ENCODE measurements around the gene SYNE2.
"Not testable (repeated sequence)": the region's sequence is repeated elsewhere in the genome, so short reads cannot be mapped to it uniquely, and the experiment has no call there.

SYNE2 gene

DNA sequence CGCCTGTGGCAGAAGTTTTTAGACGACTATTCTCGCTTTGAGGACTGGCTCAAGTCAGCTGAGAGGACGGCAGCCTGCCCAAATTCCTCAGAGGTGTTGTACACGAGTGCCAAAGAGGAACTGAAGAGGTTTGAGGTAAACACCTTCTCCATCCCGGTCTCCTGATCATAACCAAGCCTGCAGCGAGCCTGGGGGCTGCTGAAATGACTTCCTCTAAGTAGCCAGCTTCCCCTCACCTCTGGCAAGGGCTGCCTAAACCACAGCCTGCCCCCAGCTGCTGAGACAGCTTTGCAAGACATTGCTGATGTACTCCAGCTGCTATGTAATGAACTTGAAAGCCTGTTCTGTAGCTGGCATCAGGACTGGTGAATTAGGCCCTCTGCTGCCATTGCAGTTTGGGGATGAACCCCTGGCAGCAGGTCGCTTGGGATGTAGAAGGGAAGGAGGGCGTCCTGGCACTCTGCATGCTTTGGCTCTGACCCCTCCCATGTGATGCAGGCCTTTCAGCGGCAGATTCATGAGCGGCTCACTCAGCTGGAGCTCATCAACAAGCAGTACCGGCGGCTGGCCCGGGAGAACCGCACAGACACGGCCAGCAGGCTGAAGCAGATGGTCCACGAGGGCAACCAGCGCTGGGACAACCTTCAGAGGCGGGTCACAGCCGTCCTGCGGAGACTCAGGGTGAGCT is 356.8 kb downstream of the SYNE2 start:
- DNase-seq (ENCODE audit: low read depth) = peak; percentile 65
- no peak for TF ChIP-seq CTCF (IDR thresholded peaks at IDR 0.05; ENCODE audit: low read length, missing control alignments)
- H3K4me3 ChIP-seq (replicated peaks; ENCODE audit: low read depth, low read length) = no peak overlapping the region

- TF ChIP-seq CTCF (IDR thresholded peaks at IDR 0.05; ENCODE audit: low read length, missing control alignments) = no peak
Observed at GRCh38 chr14:64210216-64210615, 357.4 kb downstream of the SYNE2 start.

GRCh38 chr14:64210912-64211311 is 358.1 kb downstream of the SYNE2 start:
- not testable (repeated sequence) for H3K4me3 ChIP-seq (replicated peaks; ENCODE audit: low read depth, low read length); DNase-seq (ENCODE audit: low read depth)

More at GRCh38 chr14:64210216-64210615, 357.4 kb downstream of the SYNE2 start:
- DNase-seq (ENCODE audit: low read depth) = no peak
- no peak overlapping the region for H3K4me3 ChIP-seq (replicated peaks; ENCODE audit: low read depth, low read length)

GRCh38 chr14:64212666-64213065 is 359.9 kb downstream of the SYNE2 start:
- no peak for TF ChIP-seq CTCF (IDR thresholded peaks at IDR 0.05; ENCODE audit: low read length, missing control alignments)
- H3K4me3 ChIP-seq (replicated peaks; ENCODE audit: low read depth, low read length) = no peak overlapping the region
- DNase-seq (ENCODE audit: low read depth) = no peak

DNA sequence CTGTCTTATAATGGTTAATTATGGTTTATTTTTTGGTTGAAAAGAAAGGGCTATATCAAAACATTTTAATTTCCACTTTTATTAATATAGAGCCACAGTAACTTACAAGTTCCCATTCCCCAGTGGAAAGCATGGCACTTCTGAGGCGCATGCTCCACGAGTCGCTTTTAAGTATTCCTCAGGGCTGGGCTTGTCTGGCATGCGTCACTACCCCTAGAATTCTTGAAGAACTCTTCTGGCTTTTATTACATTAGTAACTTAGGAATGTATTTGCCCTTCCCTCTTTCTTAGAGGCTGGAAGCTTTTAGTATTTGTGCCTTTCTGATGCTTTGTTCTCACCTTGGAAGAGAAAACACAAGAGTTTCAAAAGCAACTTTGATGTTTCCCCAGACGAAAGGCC is 360.3 kb downstream of the SYNE2 start:
- TF ChIP-seq CTCF (IDR thresholded peaks at IDR 0.05; ENCODE audit: low read length, missing control alignments) = no peak
- no peak for DNase-seq (ENCODE audit: low read depth)
- H3K4me3 ChIP-seq (replicated peaks; ENCODE audit: low read depth, low read length) = no peak overlapping the region

DNA sequence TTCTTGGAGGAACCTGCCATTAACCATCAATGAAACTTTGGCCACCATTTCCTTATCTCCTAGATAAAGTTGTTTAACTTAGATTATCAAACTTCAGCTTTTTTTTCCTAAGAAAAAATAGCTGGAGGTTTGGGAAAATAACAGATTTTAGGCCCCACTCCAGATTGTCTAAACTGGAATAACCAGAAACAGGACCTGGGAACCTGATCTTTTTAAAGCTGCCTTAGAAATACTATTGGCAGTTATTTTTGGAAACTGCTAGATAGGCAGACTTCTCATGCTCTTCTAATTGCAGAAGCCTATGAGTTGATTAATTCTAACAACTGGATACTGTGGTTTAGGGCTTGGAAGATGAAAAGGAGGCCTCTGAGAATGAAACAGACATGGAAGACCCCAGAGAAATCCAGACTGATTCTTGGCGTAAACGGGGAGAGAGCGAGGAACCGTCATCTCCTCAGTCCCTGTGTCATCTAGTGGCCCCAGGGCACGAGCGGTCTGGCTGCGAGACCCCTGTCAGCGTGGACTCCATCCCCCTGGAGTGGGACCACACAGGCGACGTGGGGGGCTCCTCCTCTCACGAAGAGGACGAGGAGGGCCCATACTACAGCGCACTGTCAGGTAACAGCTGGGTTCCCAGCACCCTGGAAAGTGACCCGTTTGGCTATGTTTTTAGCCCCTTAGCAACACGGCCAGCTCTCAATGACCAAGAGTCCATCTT is 361.2 kb downstream of the SYNE2 start:
- no peak overlapping the region for H3K4me3 ChIP-seq (replicated peaks; ENCODE audit: low read depth, low read length)
- no peak for TF ChIP-seq CTCF (IDR thresholded peaks at IDR 0.05; ENCODE audit: low read length, missing control alignments)
- no peak for DNase-seq (ENCODE audit: low read depth)

DNA sequence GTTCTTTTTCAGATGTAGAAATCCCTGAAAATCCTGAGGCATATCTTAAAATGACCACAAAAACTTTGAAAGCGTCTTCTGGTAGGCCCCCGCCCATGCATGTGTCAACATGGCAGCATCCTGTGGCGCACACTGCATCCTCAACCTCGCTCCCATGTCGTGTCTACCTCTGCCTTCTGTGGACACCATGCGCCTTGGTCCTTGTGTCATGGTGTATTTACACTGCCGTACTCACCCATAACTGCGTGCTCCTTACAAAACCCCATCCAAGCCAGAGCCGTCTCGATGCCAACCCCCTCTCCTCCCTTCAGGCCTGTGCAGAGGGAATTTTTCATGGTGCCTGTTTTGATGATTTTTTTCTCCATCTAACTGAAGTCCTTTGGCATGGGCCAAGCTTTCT is 362.5 kb downstream of the SYNE2 start:
- H3K4me3 ChIP-seq (replicated peaks; ENCODE audit: low read depth, low read length) = no peak overlapping the region
- no peak for DNase-seq (ENCODE audit: low read depth)
- TF ChIP-seq CTCF (IDR thresholded peaks at IDR 0.05; ENCODE audit: low read length, missing control alignments) = no peak
